ENCODE results near the gene ADAMTS12.

GRCh38 chr5:33816791-33817190 is 75.0 kb downstream of the ADAMTS12 start:
- TF ChIP-seq EZH2phosphoT487 (IDR thresholded peaks at IDR 0.05; ENCODE audit: borderline replicate concordance, low read depth, low read length) (no peak), CTCF (conservative IDR thresholded peaks at IDR 0.05; ENCODE audit: low read length) (no peak)

Measured in OCI-LY7 (cell line).